ENCODE results near the gene ATP4B.

GRCh38 chr13:113621046-113621445 is 37.0 kb downstream of the ATP4B start:
- TF ChIP-seq CTCF (optimal IDR thresholded peaks at IDR 0.05 in 1 of 3, IDR thresholded peaks at IDR 0.05 in 1 of 3, conservative IDR thresholded peaks at IDR 0.05 in 1 of 3; ENCODE audit: extremely low read depth in 1 of 3, insufficient read depth in 2 of 3, low read length in 3 of 3) (no peak), EZH2 (IDR thresholded peaks at IDR 0.05; ENCODE audit: low read length) (no peak)

Measured in keratinocyte (primary cell).